NCI-H1436 (cell line): Measurements from ENCODE around the gene ARHGAP21.

Experiments
- DNase-seq: peaks from one replicate; lab custom pipeline; 2025; lab: John Stamatoyannopoulos, UW

The ARHGAP21 gene

DNA sequence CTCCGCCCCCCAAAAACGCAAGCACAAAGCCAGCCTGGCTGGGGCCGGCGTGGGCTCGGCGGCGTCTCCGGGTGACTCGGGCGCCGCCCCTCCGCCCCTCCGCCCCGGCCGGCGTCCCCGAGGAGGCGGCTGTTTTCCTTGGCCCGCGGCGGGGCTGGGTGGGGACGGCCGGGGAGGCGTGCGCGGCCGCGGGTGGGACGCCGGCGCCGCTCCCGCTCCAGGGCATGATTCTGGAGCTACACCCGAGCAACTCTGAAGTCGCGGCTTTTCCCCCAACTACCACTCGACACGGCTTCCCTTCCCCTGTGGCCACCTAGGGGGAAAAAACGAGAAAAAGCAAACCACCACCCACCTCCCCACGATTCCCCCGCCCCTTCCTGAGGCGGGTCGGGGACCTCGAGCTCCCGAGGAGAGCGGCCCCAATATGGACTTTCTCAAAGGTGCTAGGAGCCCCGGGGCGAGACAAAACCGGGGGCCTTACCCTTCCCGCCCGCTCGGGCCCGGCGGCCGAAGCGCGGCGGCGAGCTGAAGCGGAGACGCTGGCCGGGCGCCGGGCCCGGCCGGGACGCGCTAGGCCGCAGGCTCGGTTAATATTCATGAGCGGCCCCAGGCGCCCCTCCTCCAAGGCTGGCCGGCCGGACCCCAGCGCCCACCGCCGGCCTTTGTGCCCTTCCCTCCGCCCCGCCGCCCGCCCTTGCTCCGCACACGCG is 856 bp downstream of the ARHGAP21 start:
- no peak for DNase-seq

DNA sequence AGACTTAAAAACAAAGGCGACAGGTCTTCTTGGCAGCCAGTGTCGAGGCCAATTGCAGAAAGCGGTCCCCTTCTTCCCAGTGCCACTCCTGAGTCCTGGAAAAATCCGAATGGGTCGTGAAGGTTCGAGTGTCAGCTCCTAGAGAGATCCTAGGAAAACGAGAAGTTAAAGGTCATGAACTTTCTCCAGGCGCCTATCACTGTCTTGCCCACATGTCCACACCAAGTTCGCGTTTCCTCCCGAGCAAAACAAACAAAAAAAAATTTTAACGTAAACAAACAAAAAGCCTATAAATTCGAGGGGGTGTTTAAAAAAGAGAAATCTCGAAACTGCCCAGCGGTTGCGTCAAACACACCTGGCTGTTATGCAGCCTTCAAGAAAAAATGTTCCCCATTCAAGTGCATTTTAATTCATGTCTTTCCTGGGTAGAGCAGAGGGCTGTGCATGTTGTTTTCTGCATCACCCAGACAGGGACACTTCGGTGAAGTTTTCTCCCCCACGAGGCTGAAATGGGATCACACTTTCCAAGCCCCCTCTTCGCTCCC is 1.5 kb downstream of the ARHGAP21 start:
- DNase-seq, result no peak

DNA sequence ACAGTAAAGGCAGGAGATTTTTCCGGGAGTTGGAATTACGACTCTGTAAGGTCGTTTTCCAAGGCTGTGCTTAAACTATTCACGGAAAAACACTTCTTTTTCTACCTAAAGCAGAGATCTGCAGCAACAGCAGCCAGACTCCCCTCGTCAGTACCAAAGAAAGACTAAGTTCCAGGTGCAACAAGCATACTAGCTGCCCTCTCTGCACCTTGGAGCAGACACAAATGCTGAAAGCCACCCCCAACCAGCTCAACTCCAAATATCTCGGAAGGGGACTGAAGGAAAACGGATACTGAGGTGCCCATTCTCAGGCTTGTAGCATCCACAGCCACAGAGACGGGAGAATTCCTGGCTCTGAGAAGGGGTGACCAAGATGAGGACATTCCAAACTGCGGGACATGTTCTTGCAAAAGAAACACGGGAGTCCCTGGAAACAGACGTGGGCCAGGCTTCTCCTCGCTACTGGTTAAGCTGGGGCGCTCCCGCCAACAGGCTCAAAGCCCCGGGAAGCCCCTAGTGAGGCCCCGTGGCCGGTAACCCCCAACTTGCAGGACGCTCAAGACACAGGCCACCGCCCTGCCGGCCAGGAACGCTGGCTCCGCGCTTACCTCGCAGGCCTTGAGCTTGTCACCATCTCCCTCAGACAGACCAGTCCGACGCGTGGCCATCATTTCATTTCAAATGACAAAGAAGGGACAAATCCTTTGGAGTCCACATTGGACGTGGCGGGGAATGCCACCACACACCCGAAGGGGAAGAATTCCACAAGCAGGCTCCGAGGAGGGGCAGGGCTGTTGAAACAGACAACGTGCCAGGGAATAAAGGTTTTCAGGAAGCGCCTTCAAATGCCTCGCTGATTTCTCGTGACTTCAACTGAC is 2.2 kb downstream of the ARHGAP21 start:
- no peak for DNase-seq

DNA sequence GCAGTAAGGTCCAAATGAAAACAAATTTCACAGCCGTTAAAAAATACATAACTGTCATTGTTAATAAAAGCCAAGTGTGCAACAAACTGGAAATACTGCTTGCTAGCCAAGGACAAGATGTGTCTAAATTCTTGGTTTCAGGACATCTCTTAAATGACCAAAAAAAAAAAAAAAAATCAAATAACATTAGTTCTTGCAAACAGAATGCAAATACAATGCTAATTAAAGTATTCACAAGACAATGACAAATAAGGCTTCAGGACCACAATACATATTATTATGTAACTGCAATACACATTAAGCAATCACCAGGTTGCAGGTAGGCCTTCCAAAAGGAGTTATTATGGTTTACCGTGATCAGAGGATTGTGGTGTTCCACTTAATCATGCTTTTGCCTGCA is 3.6 kb downstream of the ARHGAP21 start:
- DNase-seq, result no peak

DNA sequence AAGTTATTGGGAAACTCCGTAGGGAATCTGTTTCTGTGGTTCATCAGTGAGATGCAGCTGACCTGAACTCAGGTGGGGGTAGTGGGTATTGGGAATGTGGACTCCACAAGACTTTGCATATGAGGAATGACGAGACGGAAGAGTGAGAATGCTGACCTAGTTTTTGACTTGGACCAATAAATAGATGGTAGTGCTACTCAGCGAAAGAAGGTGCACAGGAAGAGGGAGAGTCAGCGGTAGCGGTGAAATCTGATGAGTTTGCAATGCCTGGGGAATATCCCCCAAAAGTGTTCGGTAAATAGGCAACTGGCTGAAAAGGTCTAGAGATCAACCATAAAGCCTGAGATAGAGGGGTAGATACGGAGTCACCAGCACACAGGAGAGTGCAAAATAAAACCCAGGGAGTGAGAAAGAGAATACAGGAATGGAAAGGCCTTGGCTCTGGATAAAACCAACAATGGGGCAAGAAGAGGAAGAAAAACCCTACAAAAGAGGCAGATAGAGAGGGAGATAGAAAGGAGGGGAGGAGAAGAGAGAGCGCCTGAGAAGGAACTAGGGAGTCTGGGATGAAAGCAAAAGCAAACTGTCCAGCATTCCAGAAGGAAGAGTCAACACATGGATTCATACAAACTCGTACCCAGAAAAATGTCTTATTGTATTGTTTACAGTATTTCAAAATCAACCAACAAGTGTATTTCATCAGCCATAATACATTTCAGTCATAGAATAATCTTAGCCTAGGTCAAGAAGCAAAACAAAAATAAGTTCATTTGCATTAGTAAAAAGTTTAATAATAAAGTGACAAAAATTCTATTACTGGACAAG is 5.4 kb downstream of the ARHGAP21 start:
- no peak for DNase-seq

DNA sequence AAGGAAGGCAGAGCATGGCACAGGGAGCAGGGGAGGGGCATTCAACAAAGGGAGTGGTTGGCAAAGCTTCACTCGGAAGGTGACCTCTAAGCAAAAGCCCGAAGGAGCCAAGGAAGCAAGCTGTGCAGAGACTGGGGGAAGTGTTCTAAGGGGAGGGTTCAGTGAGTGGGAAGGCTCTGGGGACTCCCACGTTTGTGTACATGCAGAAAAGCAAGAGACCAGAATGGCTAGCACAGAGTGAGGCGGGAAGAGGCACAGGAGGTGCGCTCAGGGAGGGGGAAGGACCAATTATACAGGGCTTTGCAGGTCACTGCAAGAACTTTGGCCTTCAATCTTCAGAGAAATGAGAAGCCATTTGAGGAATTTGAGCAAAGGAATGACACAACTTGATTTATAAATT is 7.4 kb downstream of the ARHGAP21 start:
- DNase-seq, result no peak

DNA sequence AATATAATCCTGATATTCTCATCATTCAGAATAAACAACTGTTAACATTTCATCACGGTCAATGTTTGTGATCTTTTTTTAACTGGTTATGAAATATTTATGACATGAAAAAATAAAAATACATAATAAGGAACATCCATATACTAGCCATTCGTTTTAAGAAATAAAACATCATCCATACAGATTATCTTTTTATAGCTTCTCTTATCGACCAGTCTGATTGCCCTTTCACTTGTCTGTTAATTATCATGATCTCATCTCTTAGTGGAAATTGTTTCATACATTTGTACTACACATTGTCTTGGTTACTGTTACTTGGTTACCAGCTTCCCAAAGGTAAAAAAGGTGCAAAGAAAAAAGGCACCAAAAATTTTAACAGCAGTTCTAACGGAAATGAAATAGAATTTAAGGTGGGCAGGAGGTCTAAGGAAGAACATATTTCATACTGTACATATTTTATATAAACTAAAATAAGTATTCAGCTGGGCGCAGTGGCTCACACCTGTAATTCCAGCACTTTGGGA is 8.4 kb downstream of the ARHGAP21 start:
- DNase-seq, result no peak

DNA sequence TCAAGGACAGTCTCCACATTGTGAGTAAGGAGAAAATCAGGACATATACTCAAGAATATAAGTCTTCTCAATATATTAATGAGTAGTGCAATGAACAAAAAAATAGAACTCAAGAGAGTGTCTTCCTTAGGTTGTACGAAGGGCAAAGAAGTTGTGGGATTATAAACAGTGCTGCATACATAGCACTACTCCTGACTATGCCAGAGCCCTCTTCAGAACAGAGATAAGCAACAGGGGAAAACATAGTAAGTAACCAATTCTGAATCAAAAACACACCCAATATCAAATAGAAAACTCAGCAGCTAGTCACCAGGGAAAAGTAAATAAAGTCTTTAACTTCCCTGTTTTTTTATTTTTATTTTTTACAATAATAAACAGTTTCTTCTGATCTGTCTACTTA is 10.6 kb downstream of the ARHGAP21 start:
- no peak for DNase-seq

DNA sequence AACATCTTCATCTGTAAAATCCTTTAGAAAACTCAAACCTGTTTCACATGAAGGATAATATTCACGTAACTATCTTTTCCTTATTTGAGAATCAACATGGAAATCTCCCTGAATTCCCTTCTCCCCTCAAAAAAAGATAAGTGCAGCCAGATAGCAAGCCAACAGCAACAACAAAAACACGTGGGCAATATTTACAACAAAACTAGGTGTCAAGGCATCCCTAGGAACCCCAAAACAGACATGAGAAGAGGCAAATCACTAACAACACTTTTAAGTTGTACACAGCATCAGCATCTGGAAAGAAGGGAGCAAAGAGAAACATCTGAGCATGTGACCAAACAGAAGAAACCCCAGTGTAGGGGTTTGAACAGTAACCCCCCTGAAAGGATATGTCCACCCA is 12.2 kb downstream of the ARHGAP21 start:
- no peak for DNase-seq

DNA sequence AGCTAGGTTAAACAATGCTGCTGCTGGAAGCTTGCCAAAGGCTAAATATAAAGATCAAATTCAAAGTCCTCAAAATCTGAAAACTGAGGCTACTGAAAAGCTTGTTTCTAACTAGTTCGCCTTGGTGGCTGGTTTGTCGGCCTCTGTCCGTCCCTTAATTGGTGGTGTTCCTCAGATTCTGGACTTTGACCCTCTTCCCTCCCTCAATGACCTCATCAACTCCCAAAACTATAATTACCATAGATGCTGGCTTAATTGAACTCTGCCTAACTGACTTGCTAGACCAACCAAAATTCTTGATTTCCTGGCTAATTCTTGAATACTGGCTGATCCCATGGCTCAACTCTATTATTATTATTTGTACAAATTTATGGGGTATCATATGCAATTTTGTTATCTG is 15.6 kb downstream of the ARHGAP21 start:
- DNase-seq, result no peak

DNA sequence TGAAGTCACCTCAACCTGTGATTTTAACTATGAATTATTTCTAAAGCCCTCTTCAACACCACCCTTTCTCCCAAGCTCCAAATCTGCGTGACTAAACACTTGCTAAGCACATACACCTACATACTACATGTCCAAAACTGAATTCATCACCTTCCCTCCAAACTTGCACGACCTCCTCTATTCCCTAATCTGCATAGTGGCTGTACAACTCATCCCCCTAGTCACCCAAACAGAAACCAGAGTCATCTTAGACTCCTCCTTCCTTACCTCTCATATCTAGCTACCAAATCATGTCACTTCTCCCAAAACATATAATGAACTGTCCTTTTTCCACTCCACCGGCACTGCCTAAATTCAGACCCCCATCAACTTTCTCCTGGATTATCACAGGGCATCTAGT is 16.2 kb downstream of the ARHGAP21 start:
- DNase-seq, result no peak

DNA sequence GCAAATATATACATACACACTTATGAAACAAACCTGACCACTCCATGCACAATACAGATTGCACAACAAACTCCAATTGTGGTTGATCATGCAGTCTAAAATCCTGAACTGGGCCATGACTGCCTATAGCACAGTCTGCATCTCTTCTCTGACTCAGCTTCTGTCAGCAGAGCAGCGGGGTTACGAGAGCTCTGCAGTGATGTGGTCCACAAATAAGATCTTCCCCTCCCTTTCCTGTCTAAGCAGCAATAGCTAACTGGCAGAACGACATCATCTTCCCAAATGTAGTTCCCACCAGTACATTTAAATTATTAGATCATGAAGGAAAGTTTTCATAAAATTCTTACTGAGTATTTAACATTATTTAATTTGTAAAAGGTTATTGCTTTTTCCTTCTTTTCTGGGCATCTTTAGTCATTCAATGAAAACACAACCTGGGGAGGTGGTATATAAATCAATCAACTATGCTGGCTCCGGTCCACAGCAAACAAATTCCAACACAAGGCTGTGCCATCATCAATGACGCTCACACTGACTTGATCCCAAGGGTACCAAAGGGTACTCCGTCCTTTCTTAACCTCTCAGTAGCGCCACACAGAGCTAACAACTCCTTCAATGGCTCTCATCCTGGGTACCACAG is 17.1 kb downstream of the ARHGAP21 start:
- no peak for DNase-seq

DNA sequence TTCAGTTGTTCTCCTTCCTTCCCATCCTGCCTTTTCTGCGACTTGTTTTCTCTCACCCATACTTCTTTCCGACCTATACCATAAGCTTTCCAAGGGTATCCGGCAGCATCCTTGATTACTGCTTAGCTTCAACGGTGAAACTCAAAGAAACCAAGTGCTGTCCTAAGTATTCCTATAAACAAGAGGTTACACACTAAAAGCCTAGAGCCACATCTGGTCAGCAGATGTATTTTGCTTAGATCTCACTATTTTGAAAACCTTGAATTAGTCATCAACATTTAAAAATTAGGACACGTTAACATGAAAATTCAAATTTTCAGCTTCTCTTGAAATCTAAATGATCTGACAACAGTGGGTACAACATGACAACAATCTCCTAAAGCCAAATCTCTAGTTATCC is 20.0 kb downstream of the ARHGAP21 start:
- no peak for DNase-seq

DNA sequence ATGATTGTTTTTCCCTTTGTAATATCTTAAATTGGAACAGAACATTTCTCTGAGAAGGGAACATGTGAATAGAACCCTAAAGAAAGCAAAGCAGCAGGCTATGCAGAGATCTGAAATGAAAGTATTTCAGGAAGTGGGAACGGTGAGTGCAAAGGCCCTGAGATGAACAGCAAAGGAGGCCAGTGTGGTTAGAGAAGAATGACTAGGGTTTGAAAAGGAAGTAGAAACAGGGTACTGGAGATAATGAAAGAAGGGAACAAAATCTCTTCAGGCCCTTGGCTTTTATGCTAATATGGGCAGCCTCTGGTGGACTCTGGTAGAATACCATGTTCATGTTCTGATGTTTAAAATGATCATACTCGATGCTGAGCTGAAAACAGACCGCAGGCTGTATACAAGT is 22.2 kb downstream of the ARHGAP21 start:
- DNase-seq, result no peak

DNA sequence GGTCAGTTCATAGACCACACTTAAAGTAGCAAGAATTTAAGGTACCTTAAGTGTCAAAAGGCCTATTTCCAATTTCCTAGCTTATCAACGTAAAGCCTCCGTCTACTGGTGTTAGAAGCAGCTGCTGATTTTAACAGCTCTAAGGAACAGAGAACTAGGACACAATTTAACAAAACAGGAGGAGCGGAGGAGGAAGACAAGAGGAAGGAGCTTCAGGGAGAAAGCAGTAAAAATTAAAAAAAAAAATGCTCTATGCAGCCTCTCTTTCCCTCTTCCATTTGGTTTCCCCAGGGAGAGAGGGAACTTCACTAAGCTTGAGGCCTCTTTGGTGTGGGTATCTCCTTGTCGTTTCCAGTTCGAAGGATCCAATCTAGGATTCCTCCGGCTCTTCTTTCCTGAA is 22.7 kb downstream of the ARHGAP21 start:
- no peak for DNase-seq

DNA sequence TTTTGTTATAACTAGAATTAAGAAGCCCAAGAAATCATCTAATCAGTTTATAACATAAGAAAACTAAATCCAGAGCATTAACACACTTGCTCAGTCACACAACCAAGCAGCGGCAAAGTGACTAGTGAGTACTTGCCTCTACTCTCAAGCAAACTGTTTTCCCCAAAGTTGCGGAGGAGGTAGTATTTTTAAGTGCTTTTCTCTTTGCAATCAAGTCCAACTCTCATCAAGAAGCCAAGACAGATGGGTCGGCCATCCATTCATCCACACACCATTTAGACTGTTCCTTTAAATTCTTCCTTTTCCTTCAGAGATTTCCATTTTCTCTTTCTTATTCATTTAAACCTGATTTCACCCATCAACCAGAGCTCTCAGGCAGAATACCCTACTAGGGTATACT is 25.4 kb downstream of the ARHGAP21 start:
- DNase-seq, result no peak

DNA sequence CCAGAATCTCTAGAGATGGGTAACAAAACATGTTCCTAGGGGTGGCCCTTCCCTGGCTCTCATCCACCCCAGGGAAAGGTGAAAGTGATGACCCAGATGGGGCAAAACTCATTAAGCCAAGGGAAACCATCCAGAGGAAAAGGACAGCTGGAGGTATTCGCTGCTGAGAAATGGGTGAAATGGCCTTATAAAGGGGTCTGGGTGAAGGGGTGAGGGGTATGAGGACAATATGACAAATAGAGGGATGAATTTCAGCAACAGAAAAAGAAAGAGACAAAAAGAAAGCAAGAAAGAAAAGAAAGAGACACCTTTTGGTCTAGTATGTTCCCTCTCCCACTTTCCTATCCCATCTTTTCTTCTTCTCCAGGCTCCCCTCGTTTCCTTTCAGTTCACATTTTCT is 26.6 kb downstream of the ARHGAP21 start:
- no peak for DNase-seq

DNA sequence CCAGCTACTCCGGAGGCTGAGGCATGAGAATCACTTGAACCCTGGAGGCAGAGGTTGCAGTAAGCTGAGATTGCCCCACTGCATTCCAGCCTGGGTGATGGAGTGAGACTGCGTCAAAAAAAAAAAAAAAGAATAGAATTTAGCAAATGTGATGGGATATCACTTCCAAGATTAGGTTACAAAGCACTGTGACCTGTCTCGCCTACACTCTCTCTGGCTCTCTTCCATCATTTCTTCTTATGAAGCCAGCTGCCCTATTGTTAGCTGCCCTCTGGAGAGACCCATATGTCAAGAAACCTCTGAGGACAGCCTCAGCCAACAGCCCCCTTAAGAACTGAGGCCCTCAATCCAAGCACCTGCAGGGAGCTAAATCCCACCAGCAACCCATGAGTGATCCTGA is 28.2 kb downstream of the ARHGAP21 start:
- no peak for DNase-seq

DNA sequence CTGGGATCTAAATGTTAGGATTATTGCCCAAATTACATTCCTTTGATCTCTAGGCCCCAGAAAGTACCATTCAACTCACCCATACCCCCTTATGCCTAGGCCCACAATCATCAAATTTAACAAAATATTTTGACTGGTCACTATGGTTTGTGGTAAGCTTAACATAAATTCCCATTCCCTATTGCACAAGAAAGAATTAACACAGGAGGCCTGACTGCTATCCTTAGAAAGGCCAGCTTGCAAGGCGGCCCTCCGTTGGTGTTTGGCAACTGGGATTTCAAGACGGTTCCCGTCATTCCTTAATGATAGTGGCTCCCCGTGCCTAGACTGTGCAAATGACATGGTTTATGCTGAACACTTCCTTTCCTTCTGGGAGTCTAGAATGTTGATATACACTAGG is 29.6 kb downstream of the ARHGAP21 start:
- DNase-seq, result no peak

DNA sequence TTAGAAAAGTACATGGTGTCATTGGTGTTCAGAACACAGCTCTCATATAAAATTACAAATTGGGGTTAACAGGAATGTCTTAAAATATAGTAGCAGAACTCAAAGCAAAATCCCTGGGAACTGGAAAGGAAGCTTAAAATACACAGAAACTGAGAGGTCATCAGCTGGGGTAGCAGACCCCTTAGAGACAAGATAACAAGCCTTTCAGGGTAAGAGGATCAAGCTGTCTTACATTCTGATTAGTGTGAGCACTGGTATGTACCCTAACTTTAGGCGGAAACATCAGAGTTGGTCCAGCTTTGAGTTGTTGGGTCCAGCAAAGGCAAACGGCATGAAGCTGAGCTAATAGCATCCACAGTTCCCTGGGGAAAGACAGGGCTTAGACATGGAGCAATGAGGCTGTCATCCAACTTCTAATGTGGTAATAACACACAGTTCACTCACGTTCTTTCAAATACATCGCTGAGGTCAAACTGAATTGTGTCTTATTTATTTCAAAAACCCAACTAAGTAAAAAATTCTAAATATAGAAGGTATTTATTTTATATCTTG is 32.6 kb downstream of the ARHGAP21 start:
- DNase-seq, result no peak

DNA sequence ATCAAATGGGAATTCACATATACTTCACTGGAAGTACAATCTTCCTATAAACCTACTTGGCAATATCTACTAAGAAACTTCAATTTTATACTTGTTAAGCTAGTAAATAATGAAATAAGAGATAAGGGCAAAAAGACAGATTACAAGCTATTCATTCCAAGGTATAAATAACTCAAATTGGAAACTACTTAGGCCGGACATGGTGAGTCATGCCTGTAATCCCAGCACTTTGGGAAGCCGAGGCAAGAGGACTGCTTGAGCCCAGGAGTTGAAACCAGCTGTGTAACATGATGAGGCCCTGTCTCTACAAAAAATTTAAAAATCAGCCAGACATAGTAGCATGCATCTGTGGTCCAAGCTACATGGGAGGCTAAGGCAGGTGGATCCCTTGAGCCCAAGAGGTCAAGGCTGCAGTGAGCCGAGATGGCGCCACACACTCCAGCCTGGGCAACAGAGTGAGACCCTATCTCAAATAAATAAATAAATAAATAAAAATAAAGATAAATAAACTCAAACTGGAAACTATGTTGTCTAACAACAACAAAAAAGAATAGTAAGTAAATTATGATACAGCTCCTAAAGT is 37.6 kb downstream of the ARHGAP21 start:
- no peak for DNase-seq
